GM19397 (cell line): ENCODE measurements around the gene RPL15.

Experiments used
- ATAC-seq: cut with Tn5 transposase; IDR thresholded peaks from one replicate; pipeline ENCODE4 v1.9.1; 2021; ENCODE audit warnings: mild to moderate bottlenecking, moderate library complexity; ENCODE audit not compliant: unreplicated experiment

Gene RPL15

DNA sequence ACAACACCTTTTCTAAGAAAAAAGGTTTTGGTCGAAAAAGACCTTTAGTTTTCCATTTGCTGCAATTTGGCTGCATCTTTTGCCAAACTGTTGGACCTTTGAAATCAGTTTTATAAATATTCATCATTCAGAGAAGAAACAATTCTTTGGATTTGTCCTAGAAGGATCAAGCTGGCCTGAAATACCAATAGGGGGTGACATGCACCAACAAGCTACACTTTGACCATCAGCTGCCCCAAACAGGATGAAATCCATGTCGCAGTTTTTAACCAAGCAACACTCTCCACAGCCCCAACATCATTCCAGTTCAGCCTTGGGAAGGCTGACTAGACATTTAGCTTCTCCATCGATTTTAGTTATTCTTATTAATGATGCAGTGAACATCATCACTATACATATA, 9.8 kb downstream of the RPL15 start:
- ATAC-seq, result no peak

GRCh38 chr3:23928524-23928923, 11.6 kb downstream of the RPL15 start:
- no peak for ATAC-seq

DNA sequence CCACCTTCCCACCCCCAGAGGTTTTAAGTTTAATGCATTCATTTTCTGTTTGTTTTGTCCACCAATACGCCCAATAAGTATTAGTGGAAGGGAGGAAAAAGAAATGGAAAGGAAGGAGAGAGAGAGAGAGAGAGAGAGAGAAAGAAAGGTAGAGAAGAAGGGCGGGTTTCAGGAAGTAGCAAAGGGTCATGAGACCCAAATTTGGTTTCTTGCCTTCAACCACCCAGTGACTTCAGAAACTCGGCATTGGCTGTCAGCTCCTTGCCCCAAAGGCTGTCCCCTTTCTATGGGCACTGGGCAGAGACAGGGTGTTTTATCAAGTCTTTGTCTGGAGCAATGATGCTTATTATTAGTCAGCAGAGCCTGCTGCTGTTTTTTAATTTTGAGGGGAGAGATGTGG, 14.7 kb downstream of the RPL15 start:
- ATAC-seq, result no peak

- ATAC-seq, result no peak
Observed at GRCh38 chr3:23932571-23932970, 15.6 kb downstream of the RPL15 start.

GRCh38 chr3:23934253-23934652, 17.3 kb downstream of the RPL15 start:
- ATAC-seq, result no peak

DNA sequence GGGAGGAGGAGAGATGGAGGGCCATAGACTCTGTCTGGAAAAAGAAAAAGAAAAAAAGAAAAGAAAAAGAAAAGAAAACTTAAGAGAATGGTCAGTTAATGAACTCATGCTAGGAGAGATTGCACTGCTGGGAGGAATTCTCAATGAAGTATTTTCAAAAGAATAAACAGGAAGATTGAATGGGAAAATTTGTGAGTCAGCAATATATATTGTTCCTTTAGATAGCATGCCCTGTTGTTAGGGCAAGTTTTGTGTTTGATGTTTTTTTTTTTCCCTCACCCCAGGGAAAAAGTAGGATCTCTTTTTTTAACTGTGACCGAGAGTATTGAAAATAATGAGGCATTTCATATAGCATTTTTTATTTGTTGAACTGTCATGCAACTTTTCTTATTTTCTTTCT, 20.4 kb downstream of the RPL15 start:
- ATAC-seq, result no peak

DNA sequence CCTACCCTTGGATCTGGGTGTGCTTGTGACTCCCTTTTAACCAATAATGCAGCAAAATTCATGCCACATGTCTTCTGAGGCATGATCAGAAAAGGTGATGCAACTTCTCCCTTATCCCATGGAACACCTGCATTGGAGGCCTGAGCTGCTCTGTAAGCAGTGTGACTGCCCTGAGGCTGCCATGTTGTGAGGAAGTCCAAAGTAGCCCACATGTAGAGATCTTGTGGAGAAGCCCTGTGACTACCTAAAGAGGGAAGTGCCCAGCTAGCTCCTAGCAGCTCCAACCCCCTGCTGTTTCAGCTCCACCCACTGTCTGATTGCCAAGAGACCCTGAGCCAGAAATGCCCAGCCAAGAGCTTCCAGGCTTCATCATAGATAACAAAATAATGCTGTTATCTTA, 21.8 kb downstream of the RPL15 start:
- no peak for ATAC-seq

- no peak for ATAC-seq
Observed at GRCh38 chr3:23940775-23941174, 23.8 kb downstream of the RPL15 start.

- ATAC-seq, result no peak
Observed at GRCh38 chr3:23941440-23941839, 24.5 kb downstream of the RPL15 start.

- no peak for ATAC-seq
Observed at GRCh38 chr3:23942546-23942945, 25.6 kb downstream of the RPL15 start.

DNA sequence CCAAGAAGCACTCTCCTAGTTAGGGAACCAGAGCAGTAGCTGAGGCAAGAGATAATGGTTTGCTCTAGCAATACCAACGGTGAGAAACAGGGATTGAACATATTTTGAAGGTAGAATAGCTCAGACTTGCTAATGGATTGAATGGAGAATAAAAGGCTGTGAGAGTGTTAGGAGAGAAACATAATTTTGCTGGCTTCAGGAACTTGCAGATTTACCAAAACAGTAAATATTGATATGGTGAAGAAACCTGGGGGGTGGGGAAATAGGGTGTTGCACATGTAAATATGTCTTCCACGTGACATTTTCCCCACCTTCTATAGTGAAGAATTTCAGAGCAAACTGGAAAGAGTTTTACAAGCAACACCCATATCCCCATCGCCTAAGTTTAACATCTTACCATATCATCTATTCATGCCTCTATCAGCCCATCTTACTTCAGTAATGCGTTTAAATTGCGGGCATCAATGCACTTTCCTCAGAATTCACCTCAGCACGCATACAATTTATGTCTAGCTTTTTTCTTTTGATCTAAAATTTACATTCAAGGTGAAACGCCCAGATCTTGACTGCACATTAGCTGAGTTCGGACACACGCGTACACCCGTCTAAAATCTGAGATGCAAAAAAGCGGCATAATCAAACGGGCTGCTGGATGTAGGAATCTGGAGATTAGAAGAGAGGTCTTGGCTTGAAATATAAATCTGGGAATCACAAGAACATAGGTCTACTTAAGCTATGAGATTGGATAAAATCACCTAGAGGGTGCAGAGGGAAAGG, 27.3 kb downstream of the RPL15 start:
- ATAC-seq, result no peak

DNA sequence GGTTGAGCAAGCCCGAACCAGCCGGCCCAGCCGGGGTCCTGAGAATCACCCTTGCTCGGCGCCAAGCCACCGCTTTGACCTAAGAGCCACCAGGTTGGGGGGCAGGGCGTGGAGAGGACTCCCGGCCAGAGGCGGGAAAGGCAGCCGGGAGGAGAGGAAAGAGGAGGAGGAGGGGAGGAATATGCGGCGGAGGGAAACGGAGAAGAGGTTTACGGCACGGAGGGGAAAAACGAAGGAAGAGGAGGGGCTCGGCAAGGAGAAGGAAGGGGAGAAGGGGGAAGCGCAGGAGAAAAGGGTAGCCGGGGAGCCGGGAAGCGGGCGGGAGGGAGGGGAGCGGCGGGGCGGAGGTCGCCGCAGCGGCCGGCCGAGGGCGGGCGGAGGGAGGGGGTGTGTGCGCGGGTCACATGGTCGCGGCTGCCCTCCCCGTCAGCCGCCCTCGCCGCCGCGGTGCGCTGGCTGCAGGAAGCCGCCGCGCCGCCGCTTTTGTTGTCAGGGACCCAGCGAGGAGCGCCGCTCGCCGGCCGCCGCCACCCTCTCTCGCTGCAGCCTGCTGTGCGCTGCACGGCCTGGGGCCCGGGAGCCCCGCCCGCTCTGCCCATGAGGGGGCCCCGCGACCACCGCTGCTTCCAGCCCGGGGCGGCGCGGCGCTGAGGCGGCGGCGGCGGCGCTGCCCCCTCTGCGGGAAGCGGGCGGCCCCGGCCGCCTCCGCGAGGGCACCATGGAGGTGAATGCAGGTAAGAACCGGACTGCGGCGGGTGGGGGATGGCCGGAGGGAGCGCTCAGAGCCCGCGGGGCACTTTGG, 28.1 kb downstream of the RPL15 start, which contains the start of gene NR1D2:
TSS of gene NR1D2 (plus strand) at position 426 of the 802 bp plus-strand sequence. CDS start at position 719, 293 bp downstream.
- peak; percentile 66 for ATAC-seq

- ATAC-seq, result no peak
Observed at GRCh38 chr3:23945663-23945912, 28.7 kb downstream of the RPL15 start.

DNA sequence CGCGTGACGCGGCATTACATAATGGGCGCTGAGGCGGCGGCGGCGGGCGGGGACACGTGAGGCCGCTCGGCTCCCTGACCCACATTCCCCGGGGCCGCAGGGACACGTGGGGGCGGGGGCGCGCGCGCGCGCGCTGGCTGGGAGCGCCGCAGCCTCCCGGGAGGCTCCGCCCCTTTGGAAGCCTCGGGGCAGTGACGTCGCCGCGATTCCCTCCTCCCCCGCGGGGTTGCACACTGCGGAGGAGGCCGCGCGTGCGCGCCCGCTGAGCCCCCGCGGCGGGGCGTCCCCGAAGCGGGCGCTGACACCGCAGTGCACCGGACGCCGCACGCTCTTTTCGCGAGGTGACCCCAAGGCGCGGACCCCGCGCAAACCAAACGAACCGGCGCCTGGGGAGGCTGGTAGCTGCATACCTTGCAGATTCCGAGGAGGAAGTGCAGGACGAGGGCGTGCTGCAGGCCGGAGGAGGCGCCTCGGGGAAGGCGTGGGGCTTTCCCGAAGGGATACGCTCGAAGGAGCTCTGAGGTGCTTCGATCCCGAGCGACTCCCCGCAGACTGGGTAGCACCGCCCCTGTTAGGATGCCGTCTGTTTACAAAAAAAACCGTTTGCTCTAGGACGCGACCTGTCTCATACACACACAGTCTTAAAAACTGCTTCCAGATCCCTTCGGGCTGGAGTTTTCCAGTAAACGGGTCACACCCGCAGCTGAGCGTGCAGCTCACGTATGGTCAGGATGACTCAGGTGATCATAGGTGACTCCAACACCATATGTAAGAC, 29.2 kb downstream of the RPL15 start:
- ATAC-seq, result peak; percentile 80

DNA sequence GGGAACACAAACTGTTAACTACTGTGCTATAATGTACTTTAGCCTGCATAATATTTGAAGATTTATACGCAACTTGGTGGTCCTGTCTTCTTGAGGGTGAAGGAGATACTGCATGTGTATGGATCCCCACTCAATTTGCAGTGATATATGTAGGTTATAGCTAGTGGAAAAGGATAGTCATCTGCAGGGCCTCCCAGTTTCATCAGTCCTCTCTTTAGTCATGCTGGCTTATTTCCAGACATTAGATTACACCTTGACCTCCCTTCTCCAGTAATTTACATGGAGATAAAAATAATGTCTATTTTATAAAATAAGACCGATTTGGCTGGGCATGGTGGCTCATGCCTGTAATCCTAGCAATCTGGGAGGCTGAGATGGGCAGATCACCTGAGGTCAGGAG, 31.8 kb downstream of the RPL15 start:
- no peak for ATAC-seq

GRCh38 chr3:23949784-23950183, 32.9 kb downstream of the RPL15 start:
- ATAC-seq, result no peak

DNA sequence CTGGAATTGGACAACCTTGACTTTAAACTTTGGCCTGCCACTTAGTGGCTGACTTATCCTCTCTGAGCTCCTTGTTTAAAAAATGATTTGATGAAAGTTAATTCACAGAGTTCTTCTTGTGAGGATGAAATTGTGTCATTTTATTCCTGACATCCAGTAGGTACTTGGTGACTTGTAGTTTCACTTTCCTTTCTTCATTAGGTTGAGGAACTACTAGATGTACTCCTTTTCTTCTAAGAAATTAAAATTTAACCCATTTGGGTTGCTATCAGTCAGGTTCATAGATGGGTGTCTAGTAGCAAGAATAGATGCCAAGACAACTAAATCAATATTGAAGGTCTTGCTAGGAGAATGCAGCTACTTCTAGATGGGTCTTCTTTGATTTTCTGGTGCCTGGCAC, 33.4 kb downstream of the RPL15 start:
- no peak for ATAC-seq

- ATAC-seq, result peak; percentile 50
Observed at GRCh38 chr3:23952646-23953045, 35.7 kb downstream of the RPL15 start.

DNA sequence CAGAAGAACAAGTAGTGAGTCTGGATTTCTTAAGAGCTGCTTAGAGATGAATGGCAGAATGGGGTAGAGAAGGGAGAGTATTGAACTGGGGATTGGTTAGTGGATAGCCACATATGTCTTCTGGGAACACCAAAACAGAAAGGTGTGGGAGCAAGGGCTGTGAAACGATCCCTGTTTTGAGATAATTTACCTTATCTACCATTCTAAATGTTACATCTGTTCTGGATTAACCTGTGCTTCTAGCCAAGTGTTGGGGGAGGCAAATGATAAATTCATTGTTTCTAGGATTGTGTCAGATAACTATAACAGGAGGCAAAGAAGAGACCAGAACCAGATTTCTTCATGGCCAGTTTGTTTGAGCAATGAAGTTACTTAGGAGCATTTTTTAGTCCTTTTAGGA, 36.6 kb downstream of the RPL15 start:
- ATAC-seq, result no peak

DNA sequence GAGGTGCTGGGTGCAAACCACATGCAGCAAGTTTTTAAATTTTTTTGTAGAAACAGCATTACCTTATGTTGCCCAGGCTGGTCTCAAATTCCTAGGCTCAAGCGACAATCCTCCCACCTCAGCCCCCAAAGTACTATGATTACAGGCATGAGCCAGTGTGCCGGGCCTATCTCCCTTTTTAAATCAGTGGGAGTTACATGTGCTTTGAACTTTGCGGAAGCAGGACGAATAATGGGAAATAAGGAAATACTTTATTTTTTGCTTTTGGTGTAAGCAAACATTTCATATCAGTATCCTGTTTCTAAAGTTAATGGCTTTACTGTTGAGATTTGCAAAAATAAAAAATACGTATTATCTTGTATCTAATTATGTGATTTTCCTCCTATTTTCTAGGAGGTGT, 37.2 kb downstream of the RPL15 start:
- no peak for ATAC-seq

DNA sequence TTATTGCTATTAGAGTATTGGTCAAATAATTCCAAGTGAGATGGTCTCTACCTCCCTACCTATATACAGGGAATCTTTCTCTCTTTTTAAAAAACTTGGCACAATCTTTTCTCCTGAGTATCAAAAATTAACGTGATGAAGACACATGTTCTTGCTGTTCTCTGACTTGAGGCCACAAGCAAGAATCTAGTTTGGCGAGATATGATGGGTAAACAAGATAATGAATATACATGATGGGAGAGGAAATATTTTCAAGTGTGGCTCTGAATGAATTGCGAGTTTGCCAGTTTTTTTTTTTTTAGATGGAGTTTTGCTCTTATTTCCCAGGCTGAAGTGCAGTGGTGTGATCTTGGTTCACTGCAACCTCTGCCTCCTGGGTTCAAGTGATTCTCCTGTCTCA, 39.8 kb downstream of the RPL15 start:
- ATAC-seq, result no peak
